ENCODE results near the gene EXOSC1. TPM values are rescaled to one million over a fixed set of nuclear protein-coding genes. Genes with fewer than 3 reads are reported as not detected.
A peak's percentile ranks its signal among the peaks of the same experiment; 100 is the strongest.

EXOSC1 gene
- total RNA-seq: 40.3 and 41.8 TPM in 2 replicates
- long read RNA-seq, transcript EXOSC1-204 (8 exons, 923 nt): minor isoform, 8 of 27 reads
- long read RNA-seq, transcript EXOSC1-211 (2 exons, 2,113 nt): major isoform, 13 of 27 reads
- long read RNA-seq, partial matches to known transcripts: 1 of 27 reads
- long read RNA-seq, other reads (novel, unspliced or antisense): 4 of 27 reads

DNA sequence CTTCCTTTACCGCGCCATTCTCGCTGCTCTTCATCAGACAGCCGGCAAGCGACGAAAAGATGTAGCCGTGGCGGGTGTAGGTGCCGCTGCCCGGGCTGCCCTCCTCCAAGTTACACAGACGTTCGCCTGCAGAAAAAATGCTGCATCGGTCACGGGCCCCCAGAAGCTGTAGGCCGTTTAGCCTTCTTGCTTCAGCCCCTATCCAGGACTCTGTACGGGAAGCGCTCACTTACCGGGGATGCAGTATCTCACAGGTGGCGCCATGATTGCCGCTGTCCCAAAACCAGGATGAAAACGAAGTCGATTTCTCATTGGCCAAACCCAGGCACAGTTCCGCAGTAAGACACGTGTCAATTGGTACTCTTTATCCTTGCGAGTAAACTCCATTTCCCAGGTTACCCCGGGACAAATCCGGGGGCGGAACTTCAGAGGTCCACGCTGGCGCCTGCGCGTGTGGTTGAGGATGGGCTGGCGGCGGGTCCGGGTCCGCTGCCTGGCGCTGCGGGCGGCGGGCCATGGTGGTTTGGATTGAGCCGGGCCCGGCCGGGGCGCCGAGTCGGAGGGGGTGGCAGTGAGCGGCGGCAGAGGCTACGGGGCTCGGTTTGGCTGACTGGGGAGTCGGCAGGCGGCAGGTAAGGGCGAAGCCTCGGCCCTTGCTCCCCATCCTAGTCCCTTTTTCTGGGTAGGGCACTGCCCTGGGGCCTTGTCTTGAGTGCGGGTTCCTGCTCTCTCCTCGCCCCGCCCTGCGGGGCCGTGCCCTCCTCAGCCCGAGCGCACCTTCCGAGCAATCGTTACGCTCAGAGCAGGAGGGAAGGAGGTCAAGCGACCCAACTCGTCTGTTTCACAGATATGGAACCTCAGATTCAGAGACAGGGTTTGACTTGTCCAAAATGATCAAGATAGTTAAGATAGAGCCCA is at the start of gene EXOSC1, which contains the start of gene ZDHHC16:
TSS of gene EXOSC1 (minus strand) at position 285 of the 918 bp plus-strand sequence. CDS start at position 264, 21 bp downstream.
TSS of gene ZDHHC16 (plus strand) at position 454 of the 918 bp plus-strand sequence. CDS start 5,501 bp downstream, outside the sequence.
- H3K9me3 Mint-ChIP-seq: no peaks in the 10 kb centered on the region
- peak; percentile 85 for DNase-seq (ENCODE audit: low read depth, low spot score)
- H3K4me1 Mint-ChIP-seq: peaks cover 54% of the 10 kb centered on the region
- peak within 1 kb of the TSS; percentile 88 for H3K27ac Mint-ChIP-seq (ENCODE audit: unreplicated experiment)
- H3K4me3 Mint-ChIP-seq: peak within 1 kb of the TSS; percentile 100
- no peaks in the 10 kb centered on the region for H3K27me3 Mint-ChIP-seq (ENCODE audit: low read depth)
- peaks cover 11% of the 10 kb centered on the region for H3K36me3 Mint-ChIP-seq (ENCODE audit: low read depth)
- TF ChIP-seq CTCF (conservative IDR thresholded peaks at IDR 0.05): no peak

GRCh38 chr10:97494863-97495506 is 49.2 kb upstream of the EXOSC1 start:
- no peaks in the 10 kb centered on the region for H3K36me3 Mint-ChIP-seq (ENCODE audit: low read depth)
- H3K27ac Mint-ChIP-seq (ENCODE audit: unreplicated experiment): no peak overlapping the region
- H3K9me3 Mint-ChIP-seq: no peaks in the 10 kb centered on the region
- H3K27me3 Mint-ChIP-seq (ENCODE audit: low read depth): peaks cover 5% of the 10 kb centered on the region
- TF ChIP-seq CTCF (conservative IDR thresholded peaks at IDR 0.05): no peak
- no peak for DNase-seq (ENCODE audit: low read depth, low spot score)
- H3K4me1 Mint-ChIP-seq: peaks cover 45% of the 10 kb centered on the region
- H3K4me3 Mint-ChIP-seq: peak overlapping the region; percentile 50

GRCh38 chr10:97494151-97494550 is 48.3 kb upstream of the EXOSC1 start:
- H3K4me3 Mint-ChIP-seq: peak overlapping the region; percentile 47
- no peaks in the 10 kb centered on the region for H3K9me3 Mint-ChIP-seq
- no peak for DNase-seq (ENCODE audit: low read depth, low spot score)
- peaks cover 42% of the 10 kb centered on the region for H3K4me1 Mint-ChIP-seq
- TF ChIP-seq CTCF (conservative IDR thresholded peaks at IDR 0.05): no peak
- no peak overlapping the region for H3K27ac Mint-ChIP-seq (ENCODE audit: unreplicated experiment)
- no peaks in the 10 kb centered on the region for H3K27me3 Mint-ChIP-seq (ENCODE audit: low read depth)
- H3K36me3 Mint-ChIP-seq (ENCODE audit: low read depth): no peaks in the 10 kb centered on the region

GRCh38 chr10:97490592-97490991 is 44.8 kb upstream of the EXOSC1 start:
- no peaks in the 10 kb centered on the region for H3K27me3 Mint-ChIP-seq (ENCODE audit: low read depth)
- no peak for TF ChIP-seq CTCF (conservative IDR thresholded peaks at IDR 0.05)
- peaks cover 23% of the 10 kb centered on the region for H3K4me1 Mint-ChIP-seq
- H3K36me3 Mint-ChIP-seq (ENCODE audit: low read depth): no peaks in the 10 kb centered on the region
- H3K9me3 Mint-ChIP-seq: no peaks in the 10 kb centered on the region
- no peak for DNase-seq (ENCODE audit: low read depth, low spot score)
- H3K27ac Mint-ChIP-seq (ENCODE audit: unreplicated experiment): peak overlapping the region; percentile 16
- H3K4me3 Mint-ChIP-seq: no peak overlapping the region

DNA sequence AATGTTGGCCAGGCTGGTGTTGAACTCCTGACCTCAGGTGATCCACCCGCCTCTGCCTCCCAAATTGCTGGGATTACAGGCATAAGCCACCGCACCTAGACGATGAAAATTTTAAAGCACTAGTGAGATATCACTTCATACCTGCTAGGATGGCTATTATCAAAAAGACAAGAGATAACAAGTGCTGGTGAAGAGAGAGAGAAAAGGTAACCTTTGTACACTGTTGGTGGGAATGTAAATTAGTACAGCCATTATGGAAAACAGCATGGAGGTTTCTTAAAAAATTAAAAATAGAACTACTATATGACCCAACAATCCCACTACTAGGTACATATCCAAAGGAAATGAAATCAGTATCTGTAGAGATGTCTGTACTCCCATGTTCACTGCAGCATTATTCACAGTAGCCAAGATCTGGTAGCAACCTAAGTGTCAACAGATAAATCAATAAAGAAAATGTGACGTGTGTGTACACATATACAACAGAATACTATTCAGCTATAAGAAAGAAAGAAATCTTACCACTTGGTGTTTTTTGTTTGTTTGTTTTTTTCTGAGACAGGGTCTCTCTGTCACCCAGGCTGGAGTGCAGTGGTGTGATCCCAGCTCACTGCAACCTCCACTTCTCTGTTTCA is 40.0 kb upstream of the EXOSC1 start:
- Mint-ChIP-seq H3K9me3 (no peaks in the 10 kb centered on the region), H3K36me3 (ENCODE audit: low read depth) (no peaks in the 10 kb centered on the region), H3K4me1 (peaks cover 5% of the 10 kb centered on the region), H3K4me3 (no peak overlapping the region), H3K27ac (ENCODE audit: unreplicated experiment) (no peak overlapping the region), H3K27me3 (ENCODE audit: low read depth) (no peaks in the 10 kb centered on the region)
- TF ChIP-seq CTCF (conservative IDR thresholded peaks at IDR 0.05): no peak
- no peak for DNase-seq (ENCODE audit: low read depth, low spot score)
